ENCODE data around the gene CHPF2. TPM values are rescaled to one million over a fixed set of nuclear protein-coding genes. Genes with fewer than 3 reads are reported as not detected.

CHPF2 gene
- polyA plus RNA-seq, 1 donor (not counting 4 experiments of a cell fraction or from before 2014, with no cell fraction given): 16.2 TPM

GRCh38 chr7:151279868-151280267 is 47.6 kb downstream of the CHPF2 start:
- no peak overlapping the region for H3K4me2 ChIP-seq (ENCODE audit: control insufficient read depth, extremely low read depth, insufficient read depth, low read depth, low read length)
- H3K9me3 ChIP-seq (ENCODE audit: control insufficient read depth, low read depth, low read length): peaks cover 2% of the 10 kb centered on the region
- FAIRE-seq (no peak), DNase-seq (ENCODE audit: low read depth, low spot score) (no peak)
- H3K4me3 ChIP-seq (ENCODE audit: control insufficient read depth in 2 of 3, extremely low read depth in 1 of 3, insufficient read depth in 2 of 3, low read depth in 1 of 3, low read length in 3 of 3): no peak overlapping the region
- H4K20me1 ChIP-seq (ENCODE audit: control insufficient read depth, extremely low read depth, insufficient read depth, low read length): no peaks in the 10 kb centered on the region
- dilution Hi-C loops (cut with MboI; ENCODE audit: extremely low pct_ligation_motif_present, low sequenced_read_pairs): no loop called here
- no peaks in the 10 kb centered on the region for H3K9me1 ChIP-seq (ENCODE audit: control insufficient read depth, extremely low read depth, insufficient read depth, low read length)
- H3K36me3 ChIP-seq (ENCODE audit: control insufficient read depth in 2 of 2, extremely low read depth in 1 of 2, insufficient read depth in 2 of 2, low read length in 2 of 2): no peaks in the 10 kb centered on the region
- H3K27ac ChIP-seq (ENCODE audit: control insufficient read depth, insufficient read depth, low read length): no peak overlapping the region
- peaks cover 4% of the 10 kb centered on the region for H3K4me1 ChIP-seq (ENCODE audit: control insufficient read depth, extremely low read depth, insufficient read depth, low read length)
- H3K27me3 ChIP-seq (ENCODE audit: control insufficient read depth, extremely low read depth, insufficient read depth, low read length): peaks cover 29% of the 10 kb centered on the region
- no peak for TF ChIP-seq CTCF (optimal IDR thresholded peaks at IDR 0.05 in 1 of 3, IDR thresholded peaks at IDR 0.05 in 1 of 3, conservative IDR thresholded peaks at IDR 0.05 in 1 of 3; ENCODE audit: extremely low read depth in 1 of 3, insufficient read depth in 2 of 3, low read length in 3 of 3)
- no peak for TF ChIP-seq EZH2 (IDR thresholded peaks at IDR 0.05; ENCODE audit: low read length)
- no peaks in the 10 kb centered on the region for H3K79me2 ChIP-seq (ENCODE audit: control insufficient read depth, insufficient read depth, low read length)
- no peak overlapping the region for H3K9ac ChIP-seq (ENCODE audit: control insufficient read depth, extremely low read depth, insufficient read depth, low read length)
- no peak overlapping the region for H2AFZ ChIP-seq (ENCODE audit: control insufficient read depth, low read length)

GRCh38 chr7:151280388-151281019 is 48.2 kb downstream of the CHPF2 start:
- Histone ChIP-seq H3K4me3 (ENCODE audit: control insufficient read depth in 2 of 3, extremely low read depth in 1 of 3, insufficient read depth in 2 of 3, low read depth in 1 of 3, low read length in 3 of 3) (no peak overlapping the region), H3K36me3 (ENCODE audit: control insufficient read depth in 2 of 2, extremely low read depth in 1 of 2, insufficient read depth in 2 of 2, low read length in 2 of 2) (no peaks in the 10 kb centered on the region), H3K4me1 (ENCODE audit: control insufficient read depth, extremely low read depth, insufficient read depth, low read length) (peaks cover 4% of the 10 kb centered on the region), H3K79me2 (ENCODE audit: control insufficient read depth, insufficient read depth, low read length) (no peaks in the 10 kb centered on the region), H3K9ac (ENCODE audit: control insufficient read depth, extremely low read depth, insufficient read depth, low read length) (no peak overlapping the region), H3K27me3 (ENCODE audit: control insufficient read depth, extremely low read depth, insufficient read depth, low read length) (peaks cover 23% of the 10 kb centered on the region), H3K27ac (ENCODE audit: control insufficient read depth, insufficient read depth, low read length) (no peak overlapping the region), H3K4me2 (ENCODE audit: control insufficient read depth, extremely low read depth, insufficient read depth, low read depth, low read length) (no peak overlapping the region), H3K9me3 (ENCODE audit: control insufficient read depth, low read depth, low read length) (peaks cover 2% of the 10 kb centered on the region), H2AFZ (ENCODE audit: control insufficient read depth, low read length) (no peak overlapping the region), H4K20me1 (ENCODE audit: control insufficient read depth, extremely low read depth, insufficient read depth, low read length) (no peaks in the 10 kb centered on the region), H3K9me1 (ENCODE audit: control insufficient read depth, extremely low read depth, insufficient read depth, low read length) (no peaks in the 10 kb centered on the region)
- TF ChIP-seq CTCF (optimal IDR thresholded peaks at IDR 0.05 in 1 of 3, IDR thresholded peaks at IDR 0.05 in 1 of 3, conservative IDR thresholded peaks at IDR 0.05 in 1 of 3; ENCODE audit: extremely low read depth in 1 of 3, insufficient read depth in 2 of 3, low read length in 3 of 3) (no peak), EZH2 (IDR thresholded peaks at IDR 0.05; ENCODE audit: low read length) (no peak)
- no peak for DNase-seq (ENCODE audit: low read depth, low spot score)
- dilution Hi-C loops (cut with MboI; ENCODE audit: extremely low pct_ligation_motif_present, low sequenced_read_pairs): no loop called here
- no peak for FAIRE-seq
